OCI-LY3 (cell line): ENCODE measurements around the gene TEX50.
"Not testable (repeated sequence)": the region's sequence is repeated elsewhere in the genome, so short reads cannot be mapped to it uniquely, and the experiment has no call there.

ENCODE experiments used
- H2AFZ ChIP-seq: fragments of 200-600, 300-600 bp; shearing (Covaris generic); 2 replicates; pipeline ENCODE4 v1.6.0; 2014; ENCODE audit warnings: antibody characterized with exemption, low read depth, low read length
- H3K27ac ChIP-seq: fragments of 200-600, 300-600 bp; sonication (generic); 2 replicates; pipeline ENCODE4 v1.5.1; 2014; ENCODE audit warnings: mild to moderate bottlenecking, low read length, moderate library complexity, mixed read lengths
- H3K27me3 ChIP-seq: fragments of 200-600, 300-600 bp; sonication (generic); 2 replicates; pipeline ENCODE4 v1.6.1; 2014; ENCODE audit warnings: low read depth, low read length, mixed read lengths
- H3K36me3 ChIP-seq: fragments of 200-600, 300-600 bp; sonication (generic); replicated peaks from 2 replicates; pipeline ENCODE3; 2014; ENCODE audit warnings: low read depth, low read length, mixed read lengths
- H3K4me1 ChIP-seq: fragments of 300-600, 200-600 bp; sonication (generic); 2 replicates; pipeline ENCODE4 v1.6.1; 2014; ENCODE audit warnings: low read length, mixed read lengths
- H3K4me2 ChIP-seq: fragments of 200-600, 300-600 bp; sonication (generic); 2 replicates; pipeline ENCODE4 v1.6.1; 2014; ENCODE audit warnings: low read length, mixed read lengths
- H3K4me3 ChIP-seq: fragments of 300-600, 200-600 bp; sonication (generic); 2 replicates; pipeline ENCODE4 v1.5.1; 2014; ENCODE audit warnings: antibody characterized with exemption, mild to moderate bottlenecking, low read length, moderate library complexity
- H3K79me2 ChIP-seq: fragments of 300-600, 200-600 bp; shearing (Covaris generic); 2 replicates; pipeline ENCODE4 v1.6.1; 2014; ENCODE audit warnings: mild to moderate bottlenecking, low read length, mixed read lengths
- H3K9ac ChIP-seq: fragments of 300-600, 200-600 bp; shearing (Covaris generic); 2 replicates; pipeline ENCODE4 v1.6.0; 2014; ENCODE audit warnings: mild to moderate bottlenecking, low read length, moderate library complexity
- H3K9me3 ChIP-seq: fragments of 200-600, 300-600 bp; shearing (Covaris generic); 2 replicates; pipeline ENCODE4 v1.6.1; 2014; ENCODE audit warnings: low read length, mixed read lengths; ENCODE audit not compliant: insufficient read depth
- H4K20me1 ChIP-seq: fragments of 200-600, 300-600 bp; sonication (generic); 2 replicates; pipeline ENCODE4 v1.6.1; 2016; ENCODE audit warnings: low read length, mixed read lengths; ENCODE audit not compliant: insufficient read depth
- EZH2phosphoT487 ChIP-seq: fragments of 200-600 bp; shearing (Covaris generic); IDR thresholded peaks from 2 replicates; pipeline ENCODE4 v1.6.1; 2018; ENCODE audit warnings: antibody characterized with exemption, mixed run types, low read depth
- TF ChIP-seq, protein P1 (sequence below): fragments of 200-600, 300-600 bp; sonication (generic); IDR thresholded peaks from 2 replicates; pipeline ENCODE4 v1.5.1; 2014; ENCODE audit warnings: antibody characterized with exemption, low read length, low read depth

TEX50 gene

DNA sequence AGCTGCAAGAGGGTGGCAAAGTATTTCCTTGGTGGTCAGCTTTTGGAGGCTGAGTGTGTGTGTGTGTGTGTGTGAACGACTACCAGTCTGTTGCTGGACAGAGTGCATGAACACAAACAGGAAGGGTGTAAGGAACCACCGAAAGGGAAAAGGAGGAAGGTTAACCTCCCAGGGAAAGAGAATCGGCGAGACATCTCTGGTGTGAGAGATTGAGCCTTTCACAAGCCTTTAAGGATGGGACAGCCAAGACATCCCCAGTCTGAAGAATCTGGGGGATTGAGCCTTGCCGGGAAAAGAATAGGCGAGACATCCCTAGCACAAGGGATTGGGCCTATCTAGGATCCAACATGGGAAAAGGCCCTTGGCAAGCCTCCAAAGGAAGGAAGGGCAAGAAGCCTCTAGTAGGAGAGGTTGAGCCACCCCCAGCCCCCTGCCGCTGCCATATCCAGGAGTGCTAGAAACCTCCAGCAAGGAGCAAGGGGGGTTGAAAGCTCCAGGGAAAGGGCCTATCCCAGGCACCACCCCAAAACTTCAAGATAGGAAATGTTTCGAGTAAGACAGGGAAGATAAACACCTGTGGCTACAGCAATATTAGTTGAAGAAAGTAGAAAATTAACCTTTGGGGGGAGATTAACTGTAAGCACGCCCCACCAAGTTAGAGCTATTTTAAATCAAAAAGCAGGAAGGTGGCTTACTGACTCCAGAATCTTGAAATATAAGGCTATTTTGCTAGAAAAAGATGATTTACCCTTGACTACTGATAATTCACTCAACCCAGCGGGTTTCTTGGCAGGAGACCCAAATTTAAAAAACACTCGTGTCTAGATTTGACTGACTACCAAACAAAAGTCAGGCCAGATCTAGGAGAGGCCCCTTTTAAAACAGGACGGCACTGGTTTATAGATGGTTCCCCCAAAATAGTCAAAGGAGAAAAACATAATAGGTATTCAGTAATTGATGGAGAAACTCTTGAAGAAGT lies 3.2 kb downstream of the TEX50 start:
- TF ChIP-seq, protein P1, sequence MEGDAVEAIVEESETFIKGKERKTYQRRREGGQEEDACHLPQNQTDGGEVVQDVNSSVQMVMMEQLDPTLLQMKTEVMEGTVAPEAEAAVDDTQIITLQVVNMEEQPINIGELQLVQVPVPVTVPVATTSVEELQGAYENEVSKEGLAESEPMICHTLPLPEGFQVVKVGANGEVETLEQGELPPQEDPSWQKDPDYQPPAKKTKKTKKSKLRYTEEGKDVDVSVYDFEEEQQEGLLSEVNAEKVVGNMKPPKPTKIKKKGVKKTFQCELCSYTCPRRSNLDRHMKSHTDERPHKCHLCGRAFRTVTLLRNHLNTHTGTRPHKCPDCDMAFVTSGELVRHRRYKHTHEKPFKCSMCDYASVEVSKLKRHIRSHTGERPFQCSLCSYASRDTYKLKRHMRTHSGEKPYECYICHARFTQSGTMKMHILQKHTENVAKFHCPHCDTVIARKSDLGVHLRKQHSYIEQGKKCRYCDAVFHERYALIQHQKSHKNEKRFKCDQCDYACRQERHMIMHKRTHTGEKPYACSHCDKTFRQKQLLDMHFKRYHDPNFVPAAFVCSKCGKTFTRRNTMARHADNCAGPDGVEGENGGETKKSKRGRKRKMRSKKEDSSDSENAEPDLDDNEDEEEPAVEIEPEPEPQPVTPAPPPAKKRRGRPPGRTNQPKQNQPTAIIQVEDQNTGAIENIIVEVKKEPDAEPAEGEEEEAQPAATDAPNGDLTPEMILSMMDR, result no peak
- no peak for TF ChIP-seq EZH2phosphoT487
- peaks cover 3% of the 10 kb centered on the region for H3K36me3 ChIP-seq
- H3K27me3 ChIP-seq, result no peaks in the 10 kb centered on the region
- no peaks in the 10 kb centered on the region for H3K4me1 ChIP-seq
- H3K9ac ChIP-seq, result no peak overlapping the region
- no peak overlapping the region for H3K4me3 ChIP-seq
- no peaks in the 10 kb centered on the region for H4K20me1 ChIP-seq
- no peak overlapping the region for H3K4me2 ChIP-seq
- no peaks in the 10 kb centered on the region for H3K9me3 ChIP-seq
- no peaks in the 10 kb centered on the region for H3K79me2 ChIP-seq
- no peak overlapping the region for H2AFZ ChIP-seq
- no peak overlapping the region for H3K27ac ChIP-seq

DNA sequence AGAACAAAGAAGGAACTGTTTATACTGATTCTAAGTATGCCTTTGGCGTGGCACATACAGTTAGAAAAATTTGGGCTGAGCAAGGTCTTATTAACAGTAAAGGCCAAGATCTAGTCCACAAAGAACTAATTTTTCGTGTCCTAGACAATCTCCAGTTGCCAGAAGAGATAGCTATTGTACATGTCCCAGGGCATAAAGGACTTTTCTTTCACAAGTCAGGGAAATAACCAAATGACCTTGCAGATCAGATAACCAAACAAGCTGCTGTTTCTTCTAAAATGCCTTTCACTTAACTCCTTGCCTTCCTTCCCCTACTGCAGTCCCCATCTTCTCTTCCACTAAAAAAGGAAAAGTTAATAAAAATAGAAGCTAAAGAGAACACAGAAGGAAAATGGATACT lies 4.0 kb downstream of the TEX50 start:
- peaks cover 3% of the 10 kb centered on the region for H3K36me3 ChIP-seq
- no peaks in the 10 kb centered on the region for H3K79me2 ChIP-seq
- no peak overlapping the region for H3K27ac ChIP-seq
- no peaks in the 10 kb centered on the region for H4K20me1 ChIP-seq
- no peak overlapping the region for H3K4me2 ChIP-seq
- no peak overlapping the region for H2AFZ ChIP-seq
- H3K9me3 ChIP-seq, result no peaks in the 10 kb centered on the region
- H3K27me3 ChIP-seq, result no peaks in the 10 kb centered on the region
- H3K4me1 ChIP-seq, result no peaks in the 10 kb centered on the region
- no peak overlapping the region for H3K4me3 ChIP-seq
- TF ChIP-seq EZH2phosphoT487, result no peak
- TF ChIP-seq, protein P1, result no peak
- H3K9ac ChIP-seq, result no peak overlapping the region

DNA sequence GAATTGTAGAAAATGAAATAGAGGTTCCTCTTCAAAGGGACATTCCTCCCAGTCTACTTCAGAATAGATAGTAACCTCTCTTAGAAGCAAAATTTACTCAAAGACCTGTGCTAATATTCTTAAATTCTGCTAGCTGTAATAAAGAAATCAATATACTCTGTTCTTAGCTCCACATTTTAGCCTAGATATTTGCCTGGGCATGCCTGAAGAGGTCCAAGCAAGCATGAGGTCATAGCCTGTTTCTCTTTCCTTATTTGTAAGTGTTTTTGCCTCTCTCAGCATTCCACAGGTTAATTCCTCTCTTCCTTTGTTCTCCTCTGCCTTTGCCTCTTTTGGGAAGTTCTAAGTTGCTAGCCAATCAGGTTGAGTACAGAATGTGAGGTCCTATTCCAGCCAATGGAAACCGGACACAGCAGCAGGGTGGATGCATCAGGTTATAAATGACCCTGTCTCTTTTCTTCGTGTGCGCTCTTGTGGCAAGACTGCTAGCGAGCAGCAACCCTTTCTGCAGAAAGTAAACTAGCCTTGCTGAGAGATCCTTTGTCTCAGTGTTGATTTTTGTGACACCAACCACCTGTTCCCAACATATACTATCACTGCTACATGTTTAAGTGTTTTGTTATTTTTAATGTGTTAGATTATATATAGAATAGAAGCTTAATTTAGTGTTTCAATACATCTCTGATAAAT lies 7.5 kb downstream of the TEX50 start:
- not testable (repeated sequence) for H3K9ac ChIP-seq, H4K20me1 ChIP-seq, H3K79me2 ChIP-seq, H3K27ac ChIP-seq, H3K36me3 ChIP-seq, H2AFZ ChIP-seq, H3K4me1 ChIP-seq, H3K9me3 ChIP-seq, H3K4me2 ChIP-seq, H3K27me3 ChIP-seq, H3K4me3 ChIP-seq

DNA sequence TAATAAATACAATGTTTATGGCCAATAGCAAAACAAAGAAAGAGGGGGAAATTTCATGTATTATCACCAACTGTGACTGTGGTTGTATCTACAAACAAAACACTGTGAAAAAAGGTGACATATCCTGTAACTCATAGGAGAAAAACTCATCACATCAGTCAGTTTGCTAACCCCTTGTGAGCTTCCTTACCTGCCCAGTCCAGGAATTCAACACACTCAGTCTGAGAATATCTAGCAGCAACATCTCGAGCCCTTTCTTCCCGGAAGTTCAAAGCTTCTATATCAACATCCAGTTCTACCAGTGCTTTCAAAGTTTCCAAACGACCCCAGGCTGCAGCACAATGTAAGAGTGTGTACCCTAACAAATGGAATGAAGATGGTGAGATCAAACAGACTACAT lies 11.5 kb downstream of the TEX50 start:
- no peaks in the 10 kb centered on the region for H3K79me2 ChIP-seq
- H3K4me1 ChIP-seq, result no peaks in the 10 kb centered on the region
- no peak overlapping the region for H3K27ac ChIP-seq
- H3K4me2 ChIP-seq, result no peak overlapping the region
- no peak overlapping the region for H3K9ac ChIP-seq
- TF ChIP-seq, protein P1, result no peak
- no peak for TF ChIP-seq EZH2phosphoT487
- no peaks in the 10 kb centered on the region for H3K27me3 ChIP-seq
- no peak overlapping the region for H3K4me3 ChIP-seq
- H3K9me3 ChIP-seq, result no peaks in the 10 kb centered on the region
- H2AFZ ChIP-seq, result no peak overlapping the region
- H3K36me3 ChIP-seq, result no peaks in the 10 kb centered on the region
- no peaks in the 10 kb centered on the region for H4K20me1 ChIP-seq
